HG03175 (cell line): Measurements from ENCODE around the gene SMPD3.

Experiments
- ATAC-seq: cut with Tn5 transposase; IDR thresholded peaks from one replicate; pipeline ENCODE4 v1.9.1; 2021; ENCODE audit warnings: mild to moderate bottlenecking, moderate library complexity; ENCODE audit not compliant: unreplicated experiment

SMPD3 gene

GRCh38 chr16:68359398-68360191 lies 88.7 kb downstream of the SMPD3 start:
- no peak for ATAC-seq

- ATAC-seq, result no peak
Observed at GRCh38 chr16:68358951-68359350, 89.4 kb downstream of the SMPD3 start.

GRCh38 chr16:68357923-68358322 lies 90.4 kb downstream of the SMPD3 start:
- ATAC-seq, result no peak

GRCh38 chr16:68357521-68357922 lies 90.8 kb downstream of the SMPD3 start:
- no peak for ATAC-seq

- no peak for ATAC-seq
Observed at GRCh38 chr16:68356919-68357286, 91.4 kb downstream of the SMPD3 start.

- peak; percentile 79 for ATAC-seq
Observed at GRCh38 chr16:68356249-68356918, 91.9 kb downstream of the SMPD3 start.

GRCh38 chr16:68355447-68356248 lies 92.7 kb downstream of the SMPD3 start:
- peak; percentile 5 for ATAC-seq

- ATAC-seq, result no peak
Observed at GRCh38 chr16:68354816-68355215, 93.5 kb downstream of the SMPD3 start.

GRCh38 chr16:68353366-68353765 lies 94.9 kb downstream of the SMPD3 start:
- ATAC-seq, result no peak

GRCh38 chr16:68351991-68352431 lies 96.3 kb downstream of the SMPD3 start:
- no peak for ATAC-seq

- no peak for ATAC-seq
Observed at GRCh38 chr16:68351463-68351862, 96.8 kb downstream of the SMPD3 start.

GRCh38 chr16:68350813-68351350 lies 97.4 kb downstream of the SMPD3 start:
- ATAC-seq, result no peak

- no peak for ATAC-seq
Observed at GRCh38 chr16:68349838-68350410, 98.4 kb downstream of the SMPD3 start.

GRCh38 chr16:68348639-68349445 lies 99.5 kb downstream of the SMPD3 start:
- no peak for ATAC-seq

- no peak for ATAC-seq
Observed at GRCh38 chr16:68347605-68348004, 100.7 kb downstream of the SMPD3 start.

- ATAC-seq, result no peak
Observed at GRCh38 chr16:68346892-68347480, 101.3 kb downstream of the SMPD3 start.

GRCh38 chr16:68345958-68346635 lies 102.2 kb downstream of the SMPD3 start:
- ATAC-seq, result no peak

- no peak for ATAC-seq
Observed at GRCh38 chr16:68345351-68345810, 102.9 kb downstream of the SMPD3 start.

- no peak for ATAC-seq
Observed at GRCh38 chr16:68344252-68344651, 104.1 kb downstream of the SMPD3 start.
